Posterior vena cava (tissue), 2 donors: Measurements from ENCODE around the gene USH1C. TPM values are rescaled to one million over a fixed set of nuclear protein-coding genes. Genes with fewer than 3 reads are reported as not detected.

Source experiments
- DNase-seq: peaks from one replicate; pipeline ENCODE4 v3.0.0-alpha.2; 2020; ENCODE audit warnings: low spot score
- intact Hi-C, 2 donors: fragments of 100-400 bp; cut with DNase I; formaldehyde crosslinking; loops; one replicate each; pipeline versions ENCODE4 v1.14.1 to v1.14.2; 2022 to 2023
- long read RNA-seq, 2 donors: library from polyadenylated mRNA; unstranded; transcript quantifications; one replicate each; pipeline ENCODE4 v2.0.0, GENCODE V29; 2020 to 2021
- total RNA-seq, 2 donors: library from RNA; stranded (reverse); fragmentation: NEBNext Ultra II Directional; extraction: Animal tissue kit (Norgen Biotek cat#: 25700); gene quantifications; one replicate each; pipeline ENCODE4 v1.2.1, GENCODE V29; 2021
- donor health status: DM: yes; HTN: yes; CAD: no.
- donor health status: DM: yes; HTN: yes; CAD: no.

Gene USH1C
- 1 to 10 TPM in 1 of 2 donors, not detected in 1; 2.9 TPM for total RNA-seq
- long read RNA-seq, donor 1, partial matches to known transcripts = 0 of 5 reads
- long read RNA-seq, donor 1, other reads (novel, unspliced or antisense) = 3 of 5 reads
- long read RNA-seq, donor 2, partial matches to known transcripts = 0 of 1 reads
- long read RNA-seq, donor 2, other reads (novel, unspliced or antisense) = 1 of 1 reads

- peak; percentile 81 for DNase-seq
- intact Hi-C loops = no loop called here
Measured at GRCh38 chr11:17544181-17544622, at the start of gene USH1C. Gene USH1C, minus strand, starts transcription at chr11:17544416. Its CDS starts 109 bp downstream, at chr11:17544307.

GRCh38 chr11:17593466-17594245, 49.4 kb upstream of the USH1C start:
- DNase-seq = peak; percentile 67
- intact Hi-C loops = no loop called here

- intact Hi-C loops = no loop called here
- no peak for DNase-seq
Measured at GRCh38 chr11:17591293-17591692, 47.1 kb upstream of the USH1C start.

- intact Hi-C loops = no loop called here
- no peak for DNase-seq
Measured at GRCh38 chr11:17590463-17590862, 46.2 kb upstream of the USH1C start.

GRCh38 chr11:17588721-17589120, 44.5 kb upstream of the USH1C start:
- intact Hi-C loops = no loop called here
- DNase-seq = no peak

GRCh38 chr11:17588166-17588565, 44.0 kb upstream of the USH1C start:
- no peak for DNase-seq
- intact Hi-C loops = no loop called here

- intact Hi-C loops = no loop called here
- no peak for DNase-seq
Measured at GRCh38 chr11:17585911-17586695, 41.9 kb upstream of the USH1C start.

- DNase-seq = no peak
- intact Hi-C loops = no loop called here
Measured at GRCh38 chr11:17581732-17582053, 37.5 kb upstream of the USH1C start.

GRCh38 chr11:17581036-17581731, 37.0 kb upstream of the USH1C start:
- intact Hi-C loops = no loop called here
- DNase-seq = no peak

GRCh38 chr11:17580271-17580670, 36.1 kb upstream of the USH1C start:
- intact Hi-C loops = no loop called here
- no peak for DNase-seq

GRCh38 chr11:17579451-17579850, 35.2 kb upstream of the USH1C start:
- DNase-seq = no peak
- intact Hi-C loops = no loop called here

- no peak for DNase-seq
- intact Hi-C loops = no loop called here
Measured at GRCh38 chr11:17578958-17579357, 34.7 kb upstream of the USH1C start.

- DNase-seq = no peak
- intact Hi-C loops = no loop called here
Measured at GRCh38 chr11:17578296-17578695, 34.1 kb upstream of the USH1C start.

- no peak for DNase-seq
- intact Hi-C loops = no loop called here
Measured at GRCh38 chr11:17575431-17576425, 31.5 kb upstream of the USH1C start.

- intact Hi-C loops = no loop called here
- DNase-seq = no peak
Measured at GRCh38 chr11:17574141-17575091, 30.2 kb upstream of the USH1C start.

GRCh38 chr11:17573526-17573925, 29.3 kb upstream of the USH1C start:
- DNase-seq = no peak

GRCh38 chr11:17572791-17573460, 28.7 kb upstream of the USH1C start:
- intact Hi-C loops = no loop called here
- no peak for DNase-seq

More at GRCh38 chr11:17573526-17573925, 29.3 kb upstream of the USH1C start:
- intact Hi-C loops = no loop called here
